Esophagus squamous epithelium (tissue), 4 donors: ENCODE results near the gene SRSF9.

Experiments
- POLR2A ChIP-seq, 4 donors: fragments of 450-650 bp; IDR thresholded peaks; one replicate each; pipeline ENCODE4 v1.6.1; 2017; ENCODE audit warnings: antibody characterized with exemption in 4 of 4, mild to moderate bottlenecking in 4 of 4, moderate library complexity in 3 of 4
- TF ChIP-seq, protein P1 (sequence below), 6 experiments: fragments of 450-650 bp in 4 of 6; fragments of 200-600 bp in 2 of 6; sonication (generic) in 2 of 6; IDR thresholded peaks; one replicate each; pipeline ENCODE4 v1.5.1; 2016 to 2019; ENCODE audit warnings: antibody characterized with exemption in 6 of 6, mild to moderate bottlenecking in 4 of 6, moderate library complexity in 4 of 6

- TF ChIP-seq, protein P1, sequence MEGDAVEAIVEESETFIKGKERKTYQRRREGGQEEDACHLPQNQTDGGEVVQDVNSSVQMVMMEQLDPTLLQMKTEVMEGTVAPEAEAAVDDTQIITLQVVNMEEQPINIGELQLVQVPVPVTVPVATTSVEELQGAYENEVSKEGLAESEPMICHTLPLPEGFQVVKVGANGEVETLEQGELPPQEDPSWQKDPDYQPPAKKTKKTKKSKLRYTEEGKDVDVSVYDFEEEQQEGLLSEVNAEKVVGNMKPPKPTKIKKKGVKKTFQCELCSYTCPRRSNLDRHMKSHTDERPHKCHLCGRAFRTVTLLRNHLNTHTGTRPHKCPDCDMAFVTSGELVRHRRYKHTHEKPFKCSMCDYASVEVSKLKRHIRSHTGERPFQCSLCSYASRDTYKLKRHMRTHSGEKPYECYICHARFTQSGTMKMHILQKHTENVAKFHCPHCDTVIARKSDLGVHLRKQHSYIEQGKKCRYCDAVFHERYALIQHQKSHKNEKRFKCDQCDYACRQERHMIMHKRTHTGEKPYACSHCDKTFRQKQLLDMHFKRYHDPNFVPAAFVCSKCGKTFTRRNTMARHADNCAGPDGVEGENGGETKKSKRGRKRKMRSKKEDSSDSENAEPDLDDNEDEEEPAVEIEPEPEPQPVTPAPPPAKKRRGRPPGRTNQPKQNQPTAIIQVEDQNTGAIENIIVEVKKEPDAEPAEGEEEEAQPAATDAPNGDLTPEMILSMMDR (IDR thresholded peaks at IDR 0.05), result no peak
- TF ChIP-seq POLR2A (IDR thresholded peaks at IDR 0.05), result no peak
Observed at GRCh38 chr12:120425797-120426196, 43.8 kb downstream of the SRSF9 start.
